Peyer's patch (tissue), 4 donors: ENCODE data around the gene MINDY4. TPM values are rescaled to one million over a fixed set of nuclear protein-coding genes. Genes with fewer than 3 reads are reported as not detected.
A peak's percentile ranks its signal among the peaks of the same experiment; 100 is the strongest.

Experiments used
- DNase-seq, 3 donors: peaks; one replicate each; pipeline ENCODE4 v3.0.0-alpha.2; 2017 to 2019
- H3K27ac ChIP-seq, 4 donors: fragments of 200-600 bp; sonication (generic); one replicate each; pipeline ENCODE4 v1.5.1; 2016 to 2019
- H3K27me3 ChIP-seq, 2 donors: fragments of 200-600 bp; sonication (generic); one replicate each; pipeline ENCODE4 v1.5.1; 2019
- H3K36me3 ChIP-seq, 3 donors: fragments of 200-600 bp; sonication (generic); one replicate each; pipeline ENCODE4 v1.5.1; 2016 to 2019
- H3K4me1 ChIP-seq, 4 donors: fragments of 200-600 bp; sonication (generic); one replicate each; pipeline ENCODE4 v1.5.1; 2016 to 2019
- H3K4me3 ChIP-seq, 4 donors: fragments of 200-600 bp; sonication (generic); 1 replicate in 3 of 4; 2 replicates in 1 of 4; pipeline ENCODE4 v1.5.1; 2016 to 2019; ENCODE audit warnings: mild to moderate bottlenecking in 1 of 4
- H3K9me3 ChIP-seq, 4 donors: fragments of 200-600 bp; sonication (generic); one replicate each; pipeline ENCODE4 v1.5.1; 2016 to 2019; ENCODE audit warnings: mild to moderate bottlenecking in 1 of 4
- POLR2A ChIP-seq, 2 donors: fragments of 450-650 bp; IDR thresholded peaks; one replicate each; pipeline ENCODE4 v1.5.1; 2017; ENCODE audit warnings: antibody characterized with exemption in 2 of 2, mild to moderate bottlenecking in 2 of 2, moderate library complexity in 2 of 2
- total RNA-seq, 4 donors: library from RNA; depleted of rRNA; stranded (reverse); fragments of >200 nt; gene quantifications; one replicate each; pipeline ENCODE4 v1.1.0, GENCODE V29; 2016
- TF ChIP-seq, protein P1 (sequence below), 6 experiments: fragments of 450-650 bp in 4 of 6; fragments of 200-600 bp in 2 of 6; sonication (generic) in 1 of 6; IDR thresholded peaks; one replicate each; pipeline ENCODE4 v1.5.1; 2017 to 2019; ENCODE audit warnings: antibody characterized with exemption in 6 of 6, mild to moderate bottlenecking in 3 of 6, moderate library complexity in 1 of 6

Gene MINDY4
- total RNA-seq, 4 donors from 2014 or later: 3.9 to 19.8 (median 6.8) TPM

DNA sequence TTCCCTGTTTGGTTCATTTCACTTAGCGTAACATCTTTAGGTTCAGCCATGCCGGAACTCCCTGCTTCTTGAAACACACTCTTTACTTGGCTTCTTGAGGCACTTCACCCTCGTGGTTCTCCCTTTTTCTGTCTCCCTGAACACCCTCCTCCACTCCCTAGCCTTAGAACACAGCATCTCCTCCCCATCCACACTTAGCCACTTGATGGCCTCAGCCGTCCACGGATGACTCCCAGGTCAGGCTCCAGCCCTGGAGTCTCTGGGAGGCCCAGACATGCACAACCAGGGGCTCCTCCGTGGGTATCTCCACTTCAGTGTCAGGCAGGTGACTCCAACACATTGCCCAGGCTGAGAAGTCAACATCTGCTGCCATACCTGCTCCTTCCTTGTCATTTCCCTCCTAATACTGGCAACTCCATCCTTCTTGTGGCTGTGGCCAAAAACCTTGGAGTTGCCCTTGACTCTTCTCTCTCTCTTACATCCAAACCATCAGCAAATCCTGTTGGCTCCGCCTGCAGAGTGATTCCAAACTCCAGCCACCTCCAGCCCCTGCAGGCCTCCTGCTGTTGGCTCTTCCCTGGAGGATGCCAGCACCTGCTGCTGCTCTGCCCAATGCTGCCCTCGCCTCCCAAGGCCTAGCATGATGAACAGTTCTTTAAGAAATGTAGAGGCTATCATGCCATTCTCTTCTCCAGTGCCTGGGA, 27.7 kb upstream of the MINDY4 start:
- H3K4me3 ChIP-seq: no peak overlapping the region
- H3K4me1 ChIP-seq: no peaks in the 10 kb centered on the region
- H3K27me3 ChIP-seq: no peaks in the 10 kb centered on the region
- H3K9me3 ChIP-seq: peaks cover 0 to 3% (median 0%) of the 10 kb centered on the region in 4 donors
- no peak overlapping the region for H3K27ac ChIP-seq
- DNase-seq: no peak
- no peak for TF ChIP-seq POLR2A (IDR thresholded peaks at IDR 0.05)
- TF ChIP-seq, protein P1, sequence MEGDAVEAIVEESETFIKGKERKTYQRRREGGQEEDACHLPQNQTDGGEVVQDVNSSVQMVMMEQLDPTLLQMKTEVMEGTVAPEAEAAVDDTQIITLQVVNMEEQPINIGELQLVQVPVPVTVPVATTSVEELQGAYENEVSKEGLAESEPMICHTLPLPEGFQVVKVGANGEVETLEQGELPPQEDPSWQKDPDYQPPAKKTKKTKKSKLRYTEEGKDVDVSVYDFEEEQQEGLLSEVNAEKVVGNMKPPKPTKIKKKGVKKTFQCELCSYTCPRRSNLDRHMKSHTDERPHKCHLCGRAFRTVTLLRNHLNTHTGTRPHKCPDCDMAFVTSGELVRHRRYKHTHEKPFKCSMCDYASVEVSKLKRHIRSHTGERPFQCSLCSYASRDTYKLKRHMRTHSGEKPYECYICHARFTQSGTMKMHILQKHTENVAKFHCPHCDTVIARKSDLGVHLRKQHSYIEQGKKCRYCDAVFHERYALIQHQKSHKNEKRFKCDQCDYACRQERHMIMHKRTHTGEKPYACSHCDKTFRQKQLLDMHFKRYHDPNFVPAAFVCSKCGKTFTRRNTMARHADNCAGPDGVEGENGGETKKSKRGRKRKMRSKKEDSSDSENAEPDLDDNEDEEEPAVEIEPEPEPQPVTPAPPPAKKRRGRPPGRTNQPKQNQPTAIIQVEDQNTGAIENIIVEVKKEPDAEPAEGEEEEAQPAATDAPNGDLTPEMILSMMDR (IDR thresholded peaks at IDR 0.05): peak in 2 of 6 experiments; percentile 6 to 19
- H3K36me3 ChIP-seq: no peaks in the 10 kb centered on the region

DNA sequence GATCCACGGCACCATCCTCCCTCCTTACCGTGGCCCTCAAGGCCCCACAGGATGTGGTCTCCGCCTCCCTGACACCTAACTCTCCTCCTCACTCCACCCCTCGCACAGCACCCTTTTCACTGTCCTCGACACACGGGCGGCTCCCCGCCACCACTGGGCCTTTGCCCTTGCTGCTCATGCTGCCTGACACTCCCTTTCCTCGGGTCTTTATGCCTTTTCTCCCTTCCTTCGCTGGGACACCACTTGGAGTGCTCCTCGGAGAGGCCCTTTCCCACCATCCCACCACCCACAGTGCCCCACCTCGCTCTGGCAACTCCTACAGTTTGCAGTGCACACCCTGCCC, 27.2 kb upstream of the MINDY4 start:
- Histone ChIP-seq H3K36me3 (no peaks in the 10 kb centered on the region), H3K9me3 (peaks cover 0 to 3% (median 0%) of the 10 kb centered on the region in 4 donors), H3K4me3 (no peak overlapping the region), H3K4me1 (no peaks in the 10 kb centered on the region), H3K27me3 (no peaks in the 10 kb centered on the region), H3K27ac (no peak overlapping the region)
- TF ChIP-seq, protein P1 (IDR thresholded peaks at IDR 0.05): no peak
- no peak for TF ChIP-seq POLR2A (IDR thresholded peaks at IDR 0.05)
- no peak for DNase-seq

DNA sequence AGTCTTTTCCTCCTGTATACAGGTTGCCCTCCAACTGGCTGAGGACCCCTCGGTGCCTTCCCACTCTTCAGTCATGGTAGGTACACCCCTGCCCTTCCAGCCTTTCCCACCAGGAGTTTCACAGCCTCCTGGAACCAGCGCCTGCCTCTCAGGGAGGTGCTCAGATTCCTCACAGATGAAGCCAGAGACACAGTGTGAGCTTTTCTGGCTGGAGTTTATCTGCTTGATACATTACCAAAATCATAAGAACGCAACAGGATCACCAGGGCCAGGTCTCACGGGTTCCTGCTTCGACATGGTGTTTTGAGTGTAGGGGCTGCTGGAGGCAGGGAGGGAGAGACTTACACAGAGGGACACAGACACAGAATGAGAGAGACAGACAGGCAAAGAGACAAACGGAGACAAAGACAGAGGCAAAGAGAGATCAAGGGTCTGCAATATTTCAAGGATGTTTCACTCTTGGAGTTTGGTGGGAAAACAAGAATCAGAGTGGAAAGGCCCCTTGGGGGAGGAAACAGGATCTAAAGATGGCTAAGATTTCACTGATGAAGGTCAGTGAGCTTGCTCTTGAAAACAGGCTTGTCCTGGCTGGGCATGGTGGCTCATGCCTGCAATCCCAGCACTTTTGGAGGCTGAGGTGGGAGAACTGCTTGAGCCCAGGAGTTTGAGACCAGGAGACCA, 25.8 kb upstream of the MINDY4 start:
- Histone ChIP-seq H3K4me3 (no peak overlapping the region), H3K9me3 (peaks cover 0 to 2% (median 0%) of the 10 kb centered on the region in 4 donors), H3K27ac (no peak overlapping the region), H3K4me1 (peaks cover 0 to 4% (median 0%) of the 10 kb centered on the region in 4 donors), H3K36me3 (no peaks in the 10 kb centered on the region), H3K27me3 (no peaks in the 10 kb centered on the region)
- TF ChIP-seq POLR2A (IDR thresholded peaks at IDR 0.05): no peak
- TF ChIP-seq, protein P1 (IDR thresholded peaks at IDR 0.05): no peak
- no peak for DNase-seq

DNA sequence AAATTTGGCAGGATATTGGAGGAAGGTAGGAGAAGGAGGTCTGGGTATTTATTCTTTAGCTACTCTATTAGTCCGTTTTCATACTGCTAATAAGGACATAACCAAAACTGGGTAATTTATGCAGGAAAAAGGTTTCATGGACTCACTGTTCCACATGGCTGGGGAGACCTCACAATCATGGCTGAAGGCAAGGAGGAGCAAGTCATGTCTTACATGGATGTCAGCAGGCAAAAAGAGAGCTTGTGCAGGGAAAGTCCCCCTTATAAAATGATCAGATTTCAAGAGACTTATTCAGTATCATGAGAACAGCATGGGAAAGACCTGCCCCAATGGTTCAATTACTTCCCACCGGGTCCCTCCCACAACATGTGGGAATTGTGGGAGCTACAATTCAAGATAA, 21.2 kb upstream of the MINDY4 start:
- H3K4me1 ChIP-seq: peaks cover 0 to 31% (median 0%) of the 10 kb centered on the region in 4 donors
- H3K27me3 ChIP-seq: no peaks in the 10 kb centered on the region
- H3K36me3 ChIP-seq: no peaks in the 10 kb centered on the region
- H3K4me3 ChIP-seq: no peak overlapping the region
- DNase-seq: no peak
- no peaks in the 10 kb centered on the region for H3K9me3 ChIP-seq
- peak overlapping the region; percentile 15 to 83 (median 62) for H3K27ac ChIP-seq
- TF ChIP-seq, protein P1 (IDR thresholded peaks at IDR 0.05): no peak
- no peak for TF ChIP-seq POLR2A (IDR thresholded peaks at IDR 0.05)

DNA sequence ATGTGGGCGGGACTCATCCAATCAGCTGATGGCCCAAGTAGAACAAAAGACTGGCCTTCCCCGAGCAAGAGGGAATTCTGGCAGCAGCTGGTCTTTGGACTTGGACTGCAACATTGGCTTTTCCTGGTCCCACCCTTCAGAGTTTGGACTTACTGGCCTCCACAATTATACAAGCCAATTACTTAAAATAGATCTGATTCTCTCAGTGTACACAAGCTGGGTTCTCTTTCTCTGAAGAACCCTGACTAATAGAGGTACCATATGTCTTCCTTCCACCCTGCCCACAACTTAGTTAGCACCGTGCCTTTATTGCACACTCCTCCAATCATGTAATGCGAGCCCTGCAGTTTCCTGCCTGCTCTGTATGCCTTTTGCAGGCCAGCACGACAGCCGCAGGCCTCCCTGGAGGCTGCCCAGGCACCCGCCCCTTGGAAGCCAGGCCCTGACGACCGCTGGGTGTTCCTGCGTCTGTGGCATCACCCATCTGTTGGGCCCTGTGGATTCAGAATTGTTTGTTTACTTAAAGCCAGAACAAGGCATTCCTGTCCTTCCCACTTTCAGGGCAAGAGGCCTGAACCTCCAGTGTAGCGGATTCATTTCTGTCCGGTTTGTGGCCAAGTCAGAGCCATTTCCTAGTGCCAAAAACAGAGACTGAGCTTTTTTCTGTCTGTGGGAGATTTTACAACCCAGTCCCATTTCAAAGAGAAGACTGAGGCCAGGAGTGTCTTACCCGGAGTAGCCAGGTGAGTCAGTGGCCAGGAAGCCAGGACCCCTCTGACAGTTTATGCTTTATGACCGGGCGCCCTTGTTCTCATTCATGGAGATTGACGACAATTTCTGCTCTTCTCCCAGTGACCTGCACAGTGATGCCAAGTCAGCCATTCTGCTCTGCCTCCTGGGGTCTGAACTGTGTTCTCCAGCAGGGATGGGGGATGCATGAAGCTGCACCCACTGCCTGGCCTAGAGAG, 20.2 kb upstream of the MINDY4 start:
- DNase-seq: peak in 2 of 3 donors; percentile 69 to 80
- Histone ChIP-seq H3K36me3 (no peaks in the 10 kb centered on the region), H3K27ac (peak overlapping the region; percentile 55 to 83 (median 66)), H3K4me1 (peaks cover 0 to 36% (median 0%) of the 10 kb centered on the region in 4 donors), H3K27me3 (no peaks in the 10 kb centered on the region), H3K9me3 (no peaks in the 10 kb centered on the region), H3K4me3 (no peak overlapping the region)
- TF ChIP-seq, protein P1 (IDR thresholded peaks at IDR 0.05): no peak
- no peak for TF ChIP-seq POLR2A (IDR thresholded peaks at IDR 0.05)
